Neuronal stem cell (in vitro differentiated cells): ENCODE data around the gene GLIS2.
A peak's percentile ranks its signal among the peaks of the same experiment; 100 is the strongest.

Source experiments
- DNase-seq: peaks from one replicate; pipeline ENCODE4 v3.0.0-alpha.2; 2013; ENCODE audit warnings: low spot score
- H2AFZ ChIP-seq: one replicate; pipeline ENCODE4 v1.6.1; 2013; ENCODE audit warnings: mild to moderate bottlenecking, low read length, inconsistent platforms
- H2AK5ac ChIP-seq: 2 replicates; pipeline ENCODE4 v1.6.1; 2013; ENCODE audit warnings: low read depth, mild to moderate bottlenecking, inconsistent platforms, low read length, moderate library complexity, mixed read lengths
- H2BK120ac ChIP-seq: 2 replicates; pipeline ENCODE4 v1.6.1; 2013; ENCODE audit warnings: low read depth, mild to moderate bottlenecking, inconsistent platforms, low read length, moderate library complexity, mixed read lengths
- H2BK12ac ChIP-seq: one replicate; pipeline ENCODE4 v1.6.1; 2013; ENCODE audit warnings: low read length, inconsistent platforms
- H2BK15ac ChIP-seq: 2 replicates; pipeline ENCODE4 v1.6.1; 2013; ENCODE audit warnings: mild to moderate bottlenecking, low read length, inconsistent platforms, mixed read lengths
- H2BK5ac ChIP-seq: one replicate; pipeline ENCODE4 v1.6.1; 2013; ENCODE audit warnings: inconsistent platforms, mild to moderate bottlenecking, low read length, moderate library complexity
- H3K14ac ChIP-seq: one replicate; pipeline ENCODE4 v1.6.1; 2013; ENCODE audit warnings: low read length, inconsistent platforms
- H3K18ac ChIP-seq: 2 replicates; pipeline ENCODE4 v1.6.1; 2013; ENCODE audit warnings: low read length, inconsistent platforms
- H3K23ac ChIP-seq: 2 replicates; pipeline ENCODE4 v1.6.1; 2013; ENCODE audit warnings: low read depth, mild to moderate bottlenecking, mixed read lengths, low read length, inconsistent platforms; ENCODE audit not compliant: poor library complexity
- H3K27ac ChIP-seq: replicated peaks from 3 replicates; pipeline ENCODE4 v1.5.1; 2013; ENCODE audit warnings: low read length, inconsistent platforms
- H3K27me3 ChIP-seq, 3 experiments: 2 replicates each; pipeline ENCODE4 v1.6.1; 2013; ENCODE audit warnings: low read length in 3 of 3, mild to moderate bottlenecking in 2 of 3, inconsistent platforms in 1 of 3, low read depth in 1 of 3, mixed read lengths in 1 of 3, moderate library complexity in 1 of 3; ENCODE audit not compliant: control insufficient read depth in 3 of 3, insufficient read depth in 3 of 3
- H3K36me3 ChIP-seq, 2 donors: replicated peaks in 1 of 2; 2 replicates each; pipeline ENCODE4 v1.6.1; 2013; ENCODE audit warnings: low read length in 2 of 2; ENCODE audit not compliant: control insufficient read depth in 2 of 2, insufficient read depth in 2 of 2
- H3K4ac ChIP-seq: 2 replicates; pipeline ENCODE4 v1.6.1; 2013; ENCODE audit warnings: inconsistent platforms, mild to moderate bottlenecking, low read length, moderate library complexity
- H3K4me1 ChIP-seq, 2 donors: 1 replicate in 1 of 2; 2 replicates in 1 of 2; pipeline ENCODE4 v1.6.1; 2013; ENCODE audit warnings: low read length in 2 of 2, low read depth in 1 of 2; ENCODE audit not compliant: control insufficient read depth in 2 of 2, insufficient read depth in 1 of 2
- H3K4me2 ChIP-seq: one replicate; pipeline ENCODE4 v1.6.1; 2013; ENCODE audit warnings: mild to moderate bottlenecking, low read length, inconsistent platforms; ENCODE audit not compliant: insufficient read depth, poor library complexity, severe bottlenecking
- H3K4me3 ChIP-seq, 2 donors: 2 replicates each; pipeline ENCODE4 v1.5.1; 2013; ENCODE audit warnings: low read length in 2 of 2, mild to moderate bottlenecking in 2 of 2, inconsistent platforms in 1 of 2, moderate library complexity in 1 of 2
- H3K79me1 ChIP-seq: one replicate; pipeline ENCODE4 v1.6.1; 2013; ENCODE audit warnings: low read depth, mild to moderate bottlenecking, inconsistent platforms, low read length, moderate library complexity
- H3K9ac ChIP-seq: one replicate; pipeline ENCODE4 v1.6.1; 2013; ENCODE audit warnings: mild to moderate bottlenecking, low read depth, low read length, inconsistent platforms; ENCODE audit not compliant: poor library complexity
- H3K9me3 ChIP-seq, 2 donors: replicated peaks in 1 of 2; 2 replicates each; pipeline versions ENCODE3 to v1.6.1; 2013; ENCODE audit warnings: low read length in 2 of 2, mild to moderate bottlenecking in 2 of 2, inconsistent platforms in 1 of 2, low read depth in 1 of 2, mixed read lengths in 1 of 2, moderate library complexity in 1 of 2; ENCODE audit not compliant: control insufficient read depth in 2 of 2, insufficient read depth in 1 of 2
- H4K8ac ChIP-seq: one replicate; pipeline ENCODE4 v1.6.1; 2013; ENCODE audit warnings: low read depth, mild to moderate bottlenecking, inconsistent platforms, low read length, moderate library complexity
- H4K91ac ChIP-seq: one replicate; pipeline ENCODE4 v1.6.1; 2013; ENCODE audit warnings: low read length, low read depth, mild to moderate bottlenecking, inconsistent platforms; ENCODE audit not compliant: poor library complexity
- WGBS, 2 donors: extraction: QIAGEN DNeasy Blood & Tissue Kit; methylation state at CpG; one replicate each; pipeline ENCODE4 v1.1.7; 2013; ENCODE audit warnings: missing lambda C conversion rate in 2 of 2, mixed read lengths in 1 of 2; ENCODE audit not compliant: insufficient read length in 2 of 2, insufficient replicate concordance in 1 of 2; ENCODE audit errors: extremely low coverage in 2 of 2; 5-methylcytosine and 5-hydroxymethylcytosine counted together

GLIS2 gene

GRCh38 chr16:4344983-4345835 is 29.3 kb downstream of the GLIS2 start:
- Histone ChIP-seq H3K18ac (no peak overlapping the region), H3K4me2 (no peak overlapping the region), H2BK5ac (no peak overlapping the region), H3K79me1 (peaks cover 25% of the 10 kb centered on the region), H2BK120ac (no peak overlapping the region), H3K27ac (no peak overlapping the region), H3K9ac (no peak overlapping the region), H2BK15ac (no peak overlapping the region), H3K9me3 (peaks cover 0 to 4% of the 10 kb centered on the region in 2 donors), H4K91ac (no peak overlapping the region), H3K4me3 (no peak overlapping the region), H2AK5ac (peak overlapping the region; percentile 46), H3K14ac (no peak overlapping the region), H4K8ac (no peak overlapping the region), H3K4ac (no peak overlapping the region), H2BK12ac (no peak overlapping the region), H2AFZ (no peak overlapping the region), H3K4me1 (no peaks in the 10 kb centered on the region), H3K27me3 (no peaks in the 10 kb centered on the region), H3K36me3 (peaks cover 12 to 58% of the 10 kb centered on the region in 2 donors), H3K23ac (no peak overlapping the region)
- no CpG with 5 or more reads among the region's 26 CpGs for WGBS, 2 donors
- DNase-seq, result no peak

GRCh38 chr16:4345836-4346781 is 30.2 kb downstream of the GLIS2 start:
- H2BK12ac ChIP-seq, result no peak overlapping the region
- H2AFZ ChIP-seq, result no peak overlapping the region
- H2BK5ac ChIP-seq, result no peak overlapping the region
- H3K4me2 ChIP-seq, result no peak overlapping the region
- no peak overlapping the region for H2AK5ac ChIP-seq
- H3K9ac ChIP-seq, result no peak overlapping the region
- no peak overlapping the region for H3K23ac ChIP-seq
- no peak overlapping the region for H3K18ac ChIP-seq
- H2BK15ac ChIP-seq, result no peak overlapping the region
- H4K8ac ChIP-seq, result no peak overlapping the region
- no peak for DNase-seq
- peaks cover 9 to 49% of the 10 kb centered on the region in 2 donors for H3K36me3 ChIP-seq
- H3K9me3 ChIP-seq, result peaks cover 0 to 4% of the 10 kb centered on the region in 2 donors
- peaks cover 25% of the 10 kb centered on the region for H3K79me1 ChIP-seq
- peaks cover 0 to 2% of the 10 kb centered on the region in 2 donors for H3K4me1 ChIP-seq
- H4K91ac ChIP-seq, result no peak overlapping the region
- no peak overlapping the region for H3K14ac ChIP-seq
- H3K4ac ChIP-seq, result no peak overlapping the region
- H3K4me3 ChIP-seq, result no peak overlapping the region
- H3K27ac ChIP-seq, result no peak overlapping the region
- no peaks in the 10 kb centered on the region for H3K27me3 ChIP-seq
- H2BK120ac ChIP-seq, result no peak overlapping the region
- WGBS, 2 donors, result no CpG with 5 or more reads among the region's 14 CpGs

- no peak overlapping the region for H2AK5ac ChIP-seq
- no peak overlapping the region for H3K23ac ChIP-seq
- no peak overlapping the region for H3K4me2 ChIP-seq
- WGBS, 2 donors, result no CpG with 5 or more reads among the region's 8 CpGs
- no peak overlapping the region for H3K18ac ChIP-seq
- no peak overlapping the region for H3K4me3 ChIP-seq
- H4K91ac ChIP-seq, result no peak overlapping the region
- peaks cover 0 to 4% of the 10 kb centered on the region in 2 donors for H3K9me3 ChIP-seq
- H2AFZ ChIP-seq, result no peak overlapping the region
- H3K4ac ChIP-seq, result no peak overlapping the region
- H3K36me3 ChIP-seq, result peaks cover 5 to 43% of the 10 kb centered on the region in 2 donors
- no peak overlapping the region for H3K14ac ChIP-seq
- no peak overlapping the region for H2BK12ac ChIP-seq
- no peak overlapping the region for H2BK120ac ChIP-seq
- no peak overlapping the region for H2BK5ac ChIP-seq
- H2BK15ac ChIP-seq, result no peak overlapping the region
- H3K9ac ChIP-seq, result no peak overlapping the region
- H4K8ac ChIP-seq, result no peak overlapping the region
- H3K4me1 ChIP-seq, result peaks cover 2 to 4% of the 10 kb centered on the region in 2 donors
- no peak for DNase-seq
- H3K27me3 ChIP-seq, result no peaks in the 10 kb centered on the region
- peaks cover 22% of the 10 kb centered on the region for H3K79me1 ChIP-seq
- H3K27ac ChIP-seq, result no peak overlapping the region
Measured at GRCh38 chr16:4347010-4347409, 31.1 kb downstream of the GLIS2 start.
